ENCODE results near the gene MAS1L.

MAS1L gene

DNA sequence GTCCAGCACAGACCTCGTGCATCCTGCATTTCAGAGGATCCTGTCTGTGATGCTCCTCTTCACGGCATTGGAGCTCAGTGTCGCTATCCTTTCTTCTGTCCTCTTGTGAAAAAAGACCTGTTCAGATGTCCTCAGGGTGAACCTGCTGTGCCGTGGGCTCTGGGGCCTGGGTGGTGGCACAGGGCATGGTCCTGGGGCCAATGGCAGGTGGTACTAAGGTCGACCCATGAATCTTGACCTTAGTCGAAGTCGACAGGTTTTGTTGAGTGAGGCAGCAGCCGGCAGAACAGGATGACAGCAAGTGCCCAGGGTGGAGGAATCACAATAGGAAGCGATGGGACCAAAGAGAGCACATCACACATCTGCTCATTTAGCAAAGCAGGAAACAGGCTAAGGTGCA is 22.0 kb upstream of the MAS1L start:
- no peak for DNase-seq

GRCh38 chr6:29509239-29509638 is 21.5 kb upstream of the MAS1L start:
- no peak for DNase-seq

DNA sequence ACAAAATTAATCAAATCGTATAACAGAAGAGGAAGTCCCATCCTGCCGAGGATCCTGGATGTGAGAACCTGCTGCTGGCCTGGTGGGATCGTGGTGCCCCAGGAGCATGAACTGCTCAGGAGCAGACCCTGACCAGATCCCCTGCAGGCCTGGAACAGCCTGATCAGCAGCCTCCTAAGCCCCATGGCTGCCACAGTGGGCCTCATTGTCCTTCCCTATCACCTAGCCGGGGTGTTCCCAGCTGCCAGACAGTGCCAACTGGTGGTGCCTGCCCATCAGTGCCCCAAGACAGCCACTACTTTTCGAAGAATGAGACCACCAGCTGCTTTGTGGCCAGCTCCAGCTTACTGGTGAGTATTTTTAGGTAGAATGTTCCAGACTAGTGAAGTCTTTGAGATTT is 19.6 kb upstream of the MAS1L start:
- DNase-seq = no peak

- no peak for DNase-seq
Observed at GRCh38 chr6:29506446-29507067, 18.8 kb upstream of the MAS1L start.

GRCh38 chr6:29505808-29506207 is 18.1 kb upstream of the MAS1L start:
- no peak for DNase-seq

GRCh38 chr6:29504961-29505360 is 17.2 kb upstream of the MAS1L start:
- no peak for DNase-seq

DNA sequence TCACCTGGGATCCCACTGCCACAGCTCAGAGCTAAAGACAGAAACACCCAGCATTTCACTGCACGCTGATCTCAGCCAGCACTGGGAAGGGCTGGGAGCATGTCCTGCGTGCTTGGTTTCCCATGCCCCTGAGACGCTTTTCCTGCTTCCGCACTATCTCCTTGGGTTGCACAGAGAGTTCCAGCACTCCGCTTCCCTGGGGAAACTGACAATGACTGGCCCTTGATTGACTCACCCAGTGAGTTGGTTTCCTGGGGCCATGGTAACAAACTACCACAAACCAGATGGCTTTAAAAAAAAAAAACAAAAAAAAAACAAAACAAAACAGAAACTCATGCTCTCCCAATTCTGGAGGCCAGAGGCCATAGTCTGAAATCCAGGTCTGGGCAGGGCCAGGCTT is 14.8 kb upstream of the MAS1L start:
- DNase-seq = peak; percentile 6

- DNase-seq = no peak
Observed at GRCh38 chr6:29502181-29502580, 14.4 kb upstream of the MAS1L start.

DNA sequence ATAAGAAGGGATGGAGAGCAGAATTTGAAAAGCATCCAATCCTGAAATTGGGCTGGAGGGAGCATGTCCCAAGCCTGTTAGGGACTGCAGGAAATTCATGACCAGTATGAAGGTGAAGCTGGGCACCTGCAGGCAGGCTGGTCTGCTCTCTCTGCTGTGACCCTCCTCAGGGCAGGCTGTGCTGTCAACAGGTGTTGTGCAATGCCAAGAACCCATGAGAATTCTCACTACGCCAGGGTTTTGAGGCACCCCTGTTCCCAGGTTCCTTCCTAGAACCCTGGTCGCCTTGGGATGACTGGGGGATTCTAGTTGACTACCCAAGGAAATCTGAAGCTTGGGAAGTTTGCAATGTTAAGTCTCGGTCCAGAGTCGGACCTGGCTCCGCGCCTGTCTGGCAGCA is 13.3 kb upstream of the MAS1L start:
- DNase-seq = no peak

- DNase-seq = no peak
Observed at GRCh38 chr6:29500594-29500993, 12.8 kb upstream of the MAS1L start.

DNA sequence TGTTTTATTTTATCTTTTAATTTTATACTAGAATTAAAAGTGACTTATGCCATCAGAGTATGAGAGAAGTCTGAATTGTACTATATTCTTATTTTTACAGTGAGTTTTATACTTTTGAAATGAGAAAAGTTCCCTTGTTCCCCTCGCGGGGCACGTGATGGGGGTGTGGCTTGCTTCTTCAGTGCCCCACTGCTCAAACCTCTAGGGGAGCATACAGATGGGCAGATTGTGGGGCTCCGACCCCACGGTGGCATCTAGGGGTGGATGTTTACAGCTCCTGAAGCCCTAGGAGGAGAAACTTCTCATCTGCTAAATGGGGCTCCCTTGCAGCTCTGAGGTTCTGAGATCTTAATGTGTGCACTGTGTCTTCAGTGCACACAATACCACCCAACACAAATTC is 11.9 kb upstream of the MAS1L start:
- no peak for DNase-seq

- DNase-seq = no peak
Observed at GRCh38 chr6:29496961-29497360, 9.2 kb upstream of the MAS1L start.

DNA sequence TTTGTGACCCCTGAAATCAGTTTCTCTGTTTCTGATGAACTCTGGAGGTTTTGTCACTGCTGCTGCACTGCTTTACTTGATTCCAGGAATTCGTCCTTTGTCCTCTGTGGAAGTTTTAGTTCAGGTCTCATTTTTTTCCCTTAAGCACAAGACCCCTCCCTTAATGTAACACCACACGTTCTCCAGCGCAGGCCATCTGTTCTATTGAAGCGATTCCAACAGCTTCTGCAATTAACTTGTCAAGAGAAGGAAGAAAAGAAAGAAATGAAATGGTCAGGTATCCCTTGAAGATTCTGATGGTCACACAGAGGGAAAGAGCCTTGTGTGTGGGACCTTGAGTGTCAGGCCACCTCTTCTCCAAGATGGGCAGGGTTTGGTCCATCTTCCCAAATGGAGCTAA is 7.8 kb upstream of the MAS1L start:
- DNase-seq = no peak

- no peak for DNase-seq
Observed at GRCh38 chr6:29494131-29494530, 6.4 kb upstream of the MAS1L start.

GRCh38 chr6:29493261-29493660 is 5.5 kb upstream of the MAS1L start:
- DNase-seq = no peak

DNA sequence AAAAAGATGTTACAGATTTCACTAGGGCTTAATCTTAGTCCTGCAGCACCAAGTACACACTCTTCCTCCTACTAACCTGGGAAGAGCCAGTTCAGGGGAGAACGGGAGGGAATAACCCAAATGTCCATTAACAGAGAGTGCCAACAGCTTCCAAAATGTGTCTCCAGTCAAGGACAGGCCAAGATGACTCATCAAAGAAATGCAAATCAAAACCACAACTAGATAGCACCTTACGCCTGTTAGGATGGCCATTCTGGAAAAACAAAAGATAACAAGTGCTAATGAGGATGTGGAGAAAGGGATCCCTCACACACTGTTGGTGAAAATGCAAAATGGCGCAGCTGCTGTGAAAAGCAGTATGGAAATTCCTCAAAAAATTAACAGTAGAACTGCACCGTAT is 3.8 kb upstream of the MAS1L start:
- no peak for DNase-seq

- no peak for DNase-seq
Observed at GRCh38 chr6:29490552-29490951, 2.8 kb upstream of the MAS1L start.

DNA sequence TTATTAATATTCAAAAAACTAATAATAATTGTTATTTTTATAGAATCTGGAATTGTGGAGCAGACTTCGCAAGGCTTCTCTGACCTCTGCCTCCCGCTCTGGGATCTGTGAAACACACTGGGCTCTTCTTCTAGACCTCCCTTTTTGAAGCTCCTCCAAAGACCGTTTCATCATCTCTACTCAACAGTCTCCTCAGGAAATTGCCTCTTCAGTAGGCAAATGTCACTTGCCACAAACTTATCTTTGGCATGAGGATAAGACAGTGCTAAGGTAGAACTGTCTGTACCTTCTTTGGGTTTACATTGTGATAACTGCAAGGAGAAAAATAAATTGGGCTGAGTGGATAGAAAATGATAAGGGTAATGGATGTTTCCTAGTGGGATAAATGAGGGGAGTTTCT is 2.3 kb upstream of the MAS1L start:
- no peak for DNase-seq

DNA sequence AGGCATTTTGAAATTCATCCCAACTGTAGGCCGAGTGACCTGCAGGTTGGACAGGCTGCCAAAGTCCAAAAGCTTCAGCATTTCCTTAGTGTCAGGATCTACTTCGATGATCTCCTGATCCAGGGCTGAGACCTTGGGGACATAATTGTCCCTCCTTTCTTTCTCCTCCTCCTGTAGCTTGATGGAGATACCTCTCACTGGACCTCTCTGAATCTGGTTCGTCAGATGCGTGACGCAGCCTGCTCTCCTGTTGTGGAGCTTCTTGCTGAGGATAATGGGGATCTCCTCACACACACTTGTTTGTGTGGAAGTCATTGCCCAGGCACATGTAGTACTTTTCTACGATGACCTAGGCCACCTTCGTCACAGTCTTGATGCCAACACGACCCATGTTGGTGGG is 1.5 kb upstream of the MAS1L start:
- no peak for DNase-seq

DNA sequence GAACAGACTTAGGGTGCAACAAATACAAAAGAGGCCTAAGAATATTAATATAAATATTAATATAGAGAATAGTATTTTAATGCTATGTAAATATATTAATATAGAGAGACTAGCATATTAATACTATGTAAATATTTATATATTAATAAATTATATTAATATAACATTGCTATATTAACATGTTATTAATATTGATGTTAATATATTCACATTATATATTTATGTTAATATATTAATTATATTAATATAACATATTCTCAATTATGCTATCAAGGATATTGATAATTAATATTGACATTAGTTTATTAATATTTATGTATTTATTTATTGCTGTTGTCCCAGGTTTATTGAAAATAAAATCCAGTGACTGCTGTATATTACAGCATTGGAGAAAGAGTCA is 1.1 kb upstream of the MAS1L start:
- no peak for DNase-seq

- no peak for DNase-seq
Observed at GRCh38 chr6:29487131-29487530, 625 bp downstream of the MAS1L start.

- no peak for DNase-seq
Observed at GRCh38 chr6:29486577-29486976, 1.2 kb downstream of the MAS1L start.

DNA sequence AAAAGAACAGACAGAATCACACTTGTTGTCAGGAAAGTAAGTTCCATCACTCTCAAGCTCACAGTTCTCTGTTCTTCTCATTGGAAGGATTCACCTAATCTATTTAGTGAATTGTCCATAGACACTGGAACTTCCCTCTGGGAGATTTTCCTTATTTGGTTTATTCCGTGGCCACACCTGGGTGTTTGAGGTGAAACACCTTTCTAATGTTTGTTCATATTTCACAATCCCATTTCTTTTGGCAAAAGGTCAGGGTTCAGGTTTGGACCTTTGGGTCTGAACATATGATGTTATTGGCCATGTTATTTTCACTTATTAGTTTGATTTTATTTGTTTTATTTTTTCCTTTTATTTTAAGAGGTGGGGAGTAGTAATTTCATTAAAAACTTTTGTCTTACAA is 4.0 kb downstream of the MAS1L start:
- DNase-seq = no peak

DNA sequence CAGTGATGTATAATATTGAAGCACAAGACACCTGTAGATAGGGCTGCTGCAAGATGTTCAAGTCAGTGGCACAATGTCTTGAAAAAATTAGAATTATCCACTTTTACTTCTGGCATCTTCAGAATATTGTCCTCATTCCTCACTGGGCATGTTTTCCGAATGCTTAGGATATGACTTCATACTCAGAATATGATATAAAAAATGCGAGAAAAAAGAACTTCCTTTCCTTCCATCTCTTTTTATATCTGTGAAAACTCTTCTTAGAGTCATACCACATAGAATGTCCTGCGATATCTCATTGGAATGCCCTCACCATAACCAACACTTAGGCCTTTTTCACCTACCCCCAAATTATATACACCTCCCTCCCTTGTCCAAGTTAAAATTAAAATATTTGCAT is 4.6 kb downstream of the MAS1L start:
- no peak for DNase-seq

- DNase-seq = no peak
Observed at GRCh38 chr6:29479560-29479959, 8.2 kb downstream of the MAS1L start.

GRCh38 chr6:29478740-29479139 is 9.0 kb downstream of the MAS1L start:
- no peak for DNase-seq
